Stimulated activated CD4-positive, alpha-beta T cell treated with anti-CD3 and anti-CD28 coated beads, TNF-alpha, amount 100 ng/mL, for 1 hour (primary cell): Measurements from ENCODE around the gene VEGFD.

Source experiments
- DNase-seq, 3 donors: peaks; one replicate each; pipeline ENCODE4 v3.0.0-alpha.2; 2020; ENCODE audit warnings: low read depth in 3 of 3, low spot score in 1 of 3

VEGFD gene, protein sequence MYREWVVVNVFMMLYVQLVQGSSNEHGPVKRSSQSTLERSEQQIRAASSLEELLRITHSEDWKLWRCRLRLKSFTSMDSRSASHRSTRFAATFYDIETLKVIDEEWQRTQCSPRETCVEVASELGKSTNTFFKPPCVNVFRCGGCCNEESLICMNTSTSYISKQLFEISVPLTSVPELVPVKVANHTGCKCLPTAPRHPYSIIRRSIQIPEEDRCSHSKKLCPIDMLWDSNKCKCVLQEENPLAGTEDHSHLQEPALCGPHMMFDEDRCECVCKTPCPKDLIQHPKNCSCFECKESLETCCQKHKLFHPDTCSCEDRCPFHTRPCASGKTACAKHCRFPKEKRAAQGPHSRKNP

DNA sequence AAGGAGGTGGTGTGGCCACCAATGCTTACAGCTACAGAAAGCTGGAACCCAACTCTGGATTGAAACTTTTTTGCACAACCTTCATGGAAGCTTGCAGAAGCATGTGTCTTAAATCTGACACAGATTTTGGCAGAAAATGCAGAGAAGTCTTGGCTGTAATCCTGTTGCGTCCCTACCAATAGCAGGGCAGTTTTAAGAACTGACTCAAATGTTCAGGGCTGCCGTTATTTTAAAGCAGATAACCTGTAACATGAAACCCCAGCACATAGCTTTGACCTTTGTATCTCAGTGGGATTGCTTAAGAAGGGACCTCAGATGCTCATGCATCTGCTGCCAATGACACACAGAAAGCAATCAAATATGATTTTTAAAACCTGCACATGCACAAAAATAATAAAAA lies at the start of gene VEGFD:
Gene VEGFD (minus strand): TSS at position 110 of the 400 bp plus-strand sequence. CDS start 467 bp downstream, outside the sequence.
- DNase-seq: no peak

GRCh38 chrX:15430584-15430983 lies 46.4 kb upstream of the VEGFD start:
- DNase-seq: no peak

- no peak for DNase-seq
These were observed 45.9 kb upstream of the VEGFD start for GRCh38 chrX:15430076-15430475.

- DNase-seq: no peak
These were observed 40.8 kb upstream of the VEGFD start for GRCh38 chrX:15425024-15425423.

DNA sequence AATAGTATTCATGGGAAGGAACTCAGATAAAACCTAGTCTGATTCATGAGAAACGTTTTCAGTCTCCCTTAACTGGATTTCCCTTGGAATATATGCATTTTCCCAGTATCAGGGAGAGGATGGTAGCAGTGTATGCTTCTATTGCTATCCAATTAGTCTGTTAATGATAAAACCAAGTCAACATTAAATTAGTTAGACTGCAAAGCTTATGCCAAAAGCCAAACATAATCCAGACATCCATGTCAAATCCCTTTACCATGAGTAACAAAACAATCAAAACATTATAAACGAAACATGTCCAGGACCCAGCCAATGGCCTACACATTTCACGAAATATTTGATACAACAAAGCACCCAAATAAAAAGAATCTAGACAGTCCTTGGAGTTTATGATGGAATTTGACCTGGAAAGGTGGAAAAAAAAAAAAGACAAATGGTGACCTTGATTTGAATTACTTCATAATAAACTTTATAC lies 34.5 kb upstream of the VEGFD start:
- no peak for DNase-seq

DNA sequence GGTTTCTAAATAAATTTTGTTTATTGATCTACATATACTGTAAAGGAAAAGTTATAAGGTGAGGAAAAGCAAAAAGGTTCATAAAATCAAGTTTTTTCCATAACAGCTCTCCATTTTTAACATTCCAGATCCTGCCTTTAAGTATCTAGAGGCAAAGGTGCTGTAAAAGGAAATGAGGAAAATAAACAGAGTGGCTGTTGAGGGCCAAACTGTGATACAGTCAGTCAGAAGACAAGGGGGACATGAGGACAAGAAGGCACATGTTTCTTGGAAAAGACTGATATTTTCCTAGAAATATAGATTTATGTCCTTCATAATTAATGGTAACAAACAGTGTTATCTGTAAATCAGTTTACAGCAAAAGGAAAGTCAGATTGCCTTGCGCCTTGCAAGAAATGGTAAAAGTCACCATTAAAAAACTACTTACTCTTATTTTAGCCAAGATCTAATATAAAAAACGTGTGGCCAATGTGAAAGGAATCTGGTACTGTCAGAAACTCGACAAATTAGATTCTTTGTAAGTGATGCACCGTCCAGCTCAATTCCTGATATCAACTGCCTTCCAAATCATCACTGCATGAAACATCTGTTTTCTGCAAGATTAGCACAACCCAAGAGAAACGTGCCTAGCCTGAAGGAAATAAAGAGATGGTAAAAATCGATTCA lies 34.0 kb upstream of the VEGFD start:
- DNase-seq: no peak

- DNase-seq: no peak
These were observed 32.1 kb upstream of the VEGFD start for GRCh38 chrX:15416133-15416993.

GRCh38 chrX:15413101-15413500 lies 28.9 kb upstream of the VEGFD start:
- no peak for DNase-seq

GRCh38 chrX:15410947-15411346 lies 26.7 kb upstream of the VEGFD start:
- no peak for DNase-seq

- no peak for DNase-seq
These were observed 26.2 kb upstream of the VEGFD start for GRCh38 chrX:15410430-15410829.

- DNase-seq: no peak
These were observed 21.6 kb upstream of the VEGFD start for GRCh38 chrX:15405846-15406245.

DNA sequence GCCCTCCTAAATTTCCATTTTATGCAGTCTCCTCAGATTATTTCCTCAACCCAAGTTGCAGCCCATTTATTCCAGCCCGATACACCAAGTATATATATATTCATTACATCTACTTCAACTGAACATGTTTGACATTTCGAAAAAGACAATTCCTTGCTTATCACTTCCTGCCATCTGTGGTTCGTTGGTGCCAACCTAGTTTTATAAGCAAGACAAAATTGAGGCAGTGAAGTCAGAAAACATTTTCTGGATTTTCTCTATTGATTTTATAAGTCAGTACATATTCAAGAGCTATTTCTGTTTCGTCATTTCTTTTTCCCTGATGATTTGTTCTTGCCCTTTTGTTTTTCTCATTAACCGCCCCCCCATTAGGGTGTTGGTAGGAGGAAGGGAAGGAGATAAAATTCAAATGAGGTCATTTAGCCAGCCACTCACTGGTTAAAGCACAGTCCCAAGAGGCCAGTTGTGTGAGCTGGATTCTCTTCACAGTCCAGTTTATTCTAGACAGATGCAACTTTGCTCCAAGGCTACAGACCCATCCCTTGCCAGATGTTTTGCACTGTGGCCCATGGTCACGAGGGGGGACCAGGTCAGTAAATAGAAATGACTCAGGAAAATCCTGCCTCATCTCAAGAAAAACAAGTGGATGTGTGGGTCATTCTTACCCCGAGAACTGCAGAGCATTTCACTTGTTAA lies 20.3 kb upstream of the VEGFD start:
- no peak for DNase-seq

- DNase-seq: no peak
These were observed 17.2 kb upstream of the VEGFD start for GRCh38 chrX:15401378-15401777.

- no peak for DNase-seq
These were observed 15.8 kb upstream of the VEGFD start for GRCh38 chrX:15399962-15400391.

GRCh38 chrX:15398874-15399273 lies 14.7 kb upstream of the VEGFD start:
- DNase-seq: no peak

- no peak for DNase-seq
These were observed 11.6 kb upstream of the VEGFD start for GRCh38 chrX:15395789-15396188.

DNA sequence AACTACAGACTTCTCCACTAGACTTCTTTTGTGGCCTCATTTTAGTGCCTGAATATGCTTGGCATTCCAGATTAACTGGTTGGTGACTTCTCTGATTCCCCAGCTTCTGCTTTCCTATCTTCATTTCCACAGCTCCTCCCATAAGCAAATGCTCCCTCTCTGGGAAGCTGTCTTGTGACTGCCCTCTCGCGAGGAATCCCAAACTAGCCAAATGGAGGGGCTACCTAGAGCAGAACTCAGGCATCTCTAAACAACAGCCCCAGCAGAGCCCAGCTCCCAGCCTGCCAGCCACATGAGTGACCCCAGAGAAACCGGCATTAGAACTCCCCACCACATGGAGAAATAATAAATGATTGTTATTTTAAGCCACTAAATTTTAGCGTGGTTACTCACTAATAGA lies 7.6 kb upstream of the VEGFD start:
- DNase-seq: no peak

GRCh38 chrX:15382813-15383212 lies 1.4 kb downstream of the VEGFD start:
- no peak for DNase-seq

GRCh38 chrX:15376956-15377355 lies 7.3 kb downstream of the VEGFD start:
- DNase-seq: no peak

DNA sequence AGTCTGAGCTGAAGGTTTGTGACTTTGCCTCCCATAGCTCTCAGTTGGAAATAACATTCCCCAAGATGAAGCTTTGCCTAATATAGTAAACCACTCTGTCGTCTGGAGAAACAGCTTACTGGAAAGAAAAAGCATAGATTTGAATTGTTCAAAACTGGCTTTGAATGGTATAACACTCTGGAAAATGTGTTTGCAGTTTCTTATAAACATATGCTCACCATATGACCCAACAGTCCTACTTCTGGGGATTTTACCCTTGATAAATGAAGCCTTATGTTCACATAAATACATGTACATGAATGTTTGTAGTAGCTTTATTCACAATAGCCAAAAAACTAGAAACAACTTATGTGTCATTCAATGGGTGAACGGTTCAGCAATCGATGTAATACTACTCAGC lies 10.2 kb downstream of the VEGFD start:
- DNase-seq: no peak
